Airway epithelial cell (primary cell): Measurements from ENCODE around the gene RBCK1. TPM values are rescaled to one million over a fixed set of nuclear protein-coding genes. Genes with fewer than 3 reads are reported as not detected.

Source experiments
- total RNA-seq: library from RNA; depleted of rRNA; stranded (reverse); fragments of >200 nt; gene quantifications from 2 replicates; pipeline ENCODE4 v1.2.3, GENCODE V29; 2015

RBCK1 gene
- total RNA-seq, result 93.9 and 108 TPM in 2 replicates

DNA sequence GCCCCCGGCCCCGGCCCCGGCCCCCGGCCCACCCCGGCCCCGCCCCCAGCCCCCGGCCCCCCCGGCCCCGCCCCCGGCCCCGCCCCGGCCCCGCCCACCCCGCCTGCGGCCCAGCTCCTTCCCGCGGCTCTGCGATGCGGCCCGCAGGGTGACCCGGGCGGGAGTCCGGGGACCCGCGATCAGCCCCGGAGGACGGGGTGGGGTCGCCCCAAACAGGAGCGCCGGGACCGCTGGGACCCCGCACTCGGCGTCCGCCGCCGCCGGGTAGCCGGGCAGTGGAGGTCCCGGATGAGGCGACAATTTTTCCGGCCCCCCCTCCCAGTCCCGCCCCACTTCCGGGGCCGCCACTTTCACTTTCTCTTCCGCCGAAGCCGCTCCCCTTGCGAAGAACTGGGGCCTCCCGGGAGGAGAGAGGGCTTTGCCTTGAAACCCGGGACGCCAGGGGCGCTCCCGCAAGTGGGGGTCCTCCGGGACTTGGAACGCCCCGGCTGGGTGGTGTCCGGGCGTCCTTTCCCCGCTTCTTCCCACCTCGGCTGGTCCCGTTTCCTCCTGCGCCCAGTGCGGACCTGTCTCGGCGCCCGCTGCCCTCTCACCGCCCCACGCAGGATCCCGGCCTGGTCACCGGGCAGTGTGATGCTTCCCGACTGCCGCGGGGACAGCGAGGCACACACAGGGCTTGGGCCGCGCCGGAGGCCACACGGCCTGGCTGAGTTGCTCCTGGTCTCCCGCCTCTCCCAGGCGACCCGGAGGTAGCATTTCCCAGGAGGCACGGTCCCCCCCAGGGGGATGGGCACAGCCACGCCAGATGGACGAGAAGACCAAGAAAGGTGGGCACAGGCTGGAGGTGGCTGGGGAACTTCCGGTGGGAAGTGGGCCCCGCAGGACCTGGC, at the start of gene RBCK1:
TSS of gene RBCK1 (plus strand) at position 347 of the 890 bp plus-strand sequence. CDS start at position 806, 459 bp downstream.

DNA sequence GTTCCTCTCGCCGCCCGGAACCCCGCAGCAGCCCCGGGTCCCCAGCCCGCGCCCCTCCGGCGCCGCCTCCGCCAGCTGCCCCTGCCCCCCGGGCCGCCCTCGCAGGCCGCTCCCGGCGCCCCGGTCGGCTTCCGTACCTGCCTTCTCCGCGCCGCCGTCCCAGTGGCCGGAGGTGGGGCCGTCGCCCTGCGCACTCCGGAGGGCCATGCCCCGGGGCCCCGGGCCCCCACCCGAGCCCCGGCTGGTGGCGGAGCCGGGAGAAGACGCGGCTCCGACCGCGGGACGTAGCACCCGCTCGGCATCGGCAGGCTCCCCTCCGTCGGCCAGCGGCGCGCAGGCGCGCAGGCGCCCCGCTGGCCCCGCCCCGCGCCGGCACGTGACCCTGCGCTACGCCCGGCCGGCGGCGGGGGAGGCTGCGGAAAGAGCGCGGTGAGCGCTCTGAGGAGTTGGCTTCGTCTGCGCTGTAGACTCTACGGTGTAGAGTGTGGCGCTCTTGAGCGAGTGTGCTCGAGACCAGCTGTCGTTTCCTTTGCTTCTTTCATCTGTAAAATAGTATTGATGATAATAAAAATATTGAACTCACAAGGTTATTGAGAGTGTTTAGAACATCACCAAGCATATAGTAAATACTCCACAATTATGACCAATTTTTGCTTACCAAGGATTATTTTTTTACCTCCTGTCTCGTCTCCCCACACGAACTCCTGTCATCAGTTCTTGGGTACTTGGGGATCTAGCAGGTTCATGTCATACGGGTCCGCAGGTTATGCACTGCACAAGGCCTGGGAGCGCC, 54.3 kb downstream of the RBCK1 start, which contains the start of gene TBC1D20:
TSS of gene TBC1D20 (minus strand) at position 335 of the 793 bp plus-strand sequence. CDS start at position 207, 128 bp downstream.

Other genes starting within 250 kb of the RBCK1 start
- gene DEFB128, start 218.6 kb upstream of the RBCK1 start, total RNA-seq, result not detected in 2 replicates
- gene DEFB129, start 181.0 kb upstream of the RBCK1 start, total RNA-seq, result not detected in 2 replicates
- not detected in 2 replicates for gene DEFB132, start 150.6 kb upstream of the RBCK1 start, total RNA-seq
- gene C20orf96, start 117.5 kb upstream of the RBCK1 start, total RNA-seq, result 0.19 and 1.4 TPM in 2 replicates
- gene ZCCHC3, start 110.7 kb upstream of the RBCK1 start, total RNA-seq, result 13.0 and 14.3 TPM in 2 replicates
- gene SOX12, start 82.7 kb upstream of the RBCK1 start, total RNA-seq, result 7.3 and 10.0 TPM in 2 replicates
- gene NRSN2, start 61.2 kb upstream of the RBCK1 start, total RNA-seq, result 15.1 and 18.6 TPM in 2 replicates
- 72.1 and 91.0 TPM in 2 replicates for gene TRIB3, start 27.5 kb upstream of the RBCK1 start, total RNA-seq
- gene TBC1D20, start 54.2 kb downstream of the RBCK1 start, total RNA-seq, result 14.0 and 17.1 TPM in 2 replicates
- gene CSNK2A1, start 135.5 kb downstream of the RBCK1 start, total RNA-seq, result 90.5 and 109 TPM in 2 replicates
- not detected in 2 replicates for gene TCF15, start 202.0 kb downstream of the RBCK1 start, total RNA-seq
- 63.5 and 75.2 TPM in 2 replicates for gene SRXN1, start 244.9 kb downstream of the RBCK1 start, total RNA-seq